Left colon (tissue), 2 donors: ENCODE measurements around the gene BPIFA2. TPM values are rescaled to one million over a fixed set of nuclear protein-coding genes. Genes with fewer than 3 reads are reported as not detected.
"Not testable (repeated sequence)": the region's sequence is repeated elsewhere in the genome, so short reads cannot be mapped to it uniquely, and the experiment has no call there.

Source experiments
- ATAC-seq: fragments of 200-7000 bp; cut with Tn5 transposase; one replicate; pipeline ENCODE4 v1.9.1; 2020; ENCODE audit warnings: mild to moderate bottlenecking, moderate library complexity
- DNase-seq, 2 donors: peaks; one replicate each; pipeline ENCODE4 v3.0.0-alpha.2; 2020
- intact Hi-C, 2 donors: fragments of 100-400 bp; cut with DNase I in 1 of 2; cut with micrococcal nuclease in 1 of 2; formaldehyde crosslinking; loops; one replicate each; pipeline versions ENCODE4 v1.11.2 to v1.14.0; 2022; cut with DNase I, micrococcal nuclease
- long read RNA-seq: library from polyadenylated mRNA; unstranded; transcript quantifications from one replicate; pipeline ENCODE4 v2.0.0, GENCODE V29; 2021
- total RNA-seq, 2 donors: library from RNA; stranded (reverse); fragmentation: NEBNext Ultra II Directional; extraction: Animal tissue kit (Norgen Biotek cat#: 25700); gene quantifications; one replicate each; pipeline ENCODE4 v1.2.1, GENCODE V29; 2021
- donor health status: DM: no; HTN: no; CAD: no.
- donor health status: DM: yes; HTN: yes; CAD: no.

The BPIFA2 gene
- not detected for total RNA-seq
- long read RNA-seq: 0 reads

- no peak for ATAC-seq
- intact Hi-C loops: no loop called here
- DNase-seq: no peak
These were observed at the start of gene BPIFA2 for GRCh38 chr20:33167859-33168258. BPIFA2 (plus strand) TSS chr20:33168159; CDS start chr20:33169146, 987 bp downstream.

- DNase-seq (no peak), ATAC-seq (no peak)
- intact Hi-C loops: no loop called here
These were observed 47.9 kb upstream of the BPIFA2 start for GRCh38 chr20:33119725-33120720.

GRCh38 chr20:33120934-33121333, 47.0 kb upstream of the BPIFA2 start:
- ATAC-seq: no peak
- intact Hi-C loops: no loop called here
- no peak for DNase-seq

- intact Hi-C loops, DNase-seq, ATAC-seq: not testable (repeated sequence)
These were observed 45.7 kb upstream of the BPIFA2 start for GRCh38 chr20:33122297-33122696.

GRCh38 chr20:33124261-33124660, 43.7 kb upstream of the BPIFA2 start:
- ATAC-seq (no peak), DNase-seq (no peak)
- intact Hi-C loops: no loop called here

- DNase-seq (no peak), ATAC-seq (no peak)
- intact Hi-C loops: no loop called here
These were observed 43.0 kb upstream of the BPIFA2 start for GRCh38 chr20:33124994-33125393.

- intact Hi-C loops: no loop called here
- ATAC-seq (no peak), DNase-seq (no peak)
These were observed 42.0 kb upstream of the BPIFA2 start for GRCh38 chr20:33125983-33126382.

GRCh38 chr20:33127422-33128097, 40.4 kb upstream of the BPIFA2 start:
- no peak for DNase-seq
- intact Hi-C loops: no loop called here
- no peak for ATAC-seq

GRCh38 chr20:33130568-33131061, 37.3 kb upstream of the BPIFA2 start:
- no peak for DNase-seq
- intact Hi-C loops: no loop called here
- no peak for ATAC-seq

GRCh38 chr20:33131949-33132473, 35.9 kb upstream of the BPIFA2 start:
- intact Hi-C loops: no loop called here
- DNase-seq (no peak), ATAC-seq (no peak)

GRCh38 chr20:33132513-33133372, 35.2 kb upstream of the BPIFA2 start:
- ATAC-seq (no peak), DNase-seq (no peak)
- intact Hi-C loops: no loop called here

- DNase-seq: no peak
- intact Hi-C loops: no loop called here
These were observed 34.5 kb upstream of the BPIFA2 start for GRCh38 chr20:33133373-33133941.

GRCh38 chr20:33137195-33137594, 30.8 kb upstream of the BPIFA2 start:
- intact Hi-C loops: no loop called here
- no peak for ATAC-seq
- no peak for DNase-seq

More at GRCh38 chr20:33133373-33133941, 34.5 kb upstream of the BPIFA2 start:
- ATAC-seq: no peak

- ATAC-seq (no peak), DNase-seq (no peak)
These were observed 28.5 kb upstream of the BPIFA2 start for GRCh38 chr20:33139467-33139866.

GRCh38 chr20:33145521-33145920, 22.4 kb upstream of the BPIFA2 start:
- DNase-seq (peak in 1 of 2 donors; percentile 2), ATAC-seq (no peak)
- intact Hi-C loops: no loop called here

More at GRCh38 chr20:33139467-33139866, 28.5 kb upstream of the BPIFA2 start:
- intact Hi-C loops: no loop called here

- ATAC-seq: no peak
- intact Hi-C loops: no loop called here
- no peak for DNase-seq
These were observed 20.7 kb upstream of the BPIFA2 start for GRCh38 chr20:33147299-33147698.

- no peak for DNase-seq
- intact Hi-C loops: no loop called here
- ATAC-seq: no peak
These were observed 19.9 kb upstream of the BPIFA2 start for GRCh38 chr20:33148040-33148439.

GRCh38 chr20:33154252-33154651, 13.7 kb upstream of the BPIFA2 start:
- DNase-seq (no peak), ATAC-seq (no peak)
- intact Hi-C loops: no loop called here
